GM12872 (cell line): ENCODE results near the gene TAF4B.

Source experiments
- TF ChIP-seq, protein P1 (sequence below): IDR thresholded peaks from 3 replicates; pipeline ENCODE4 v1.5.1; 2011; ENCODE audit warnings: low read depth, mild to moderate bottlenecking, low read length, moderate library complexity; ENCODE audit not compliant: insufficient read depth

Gene TAF4B

DNA sequence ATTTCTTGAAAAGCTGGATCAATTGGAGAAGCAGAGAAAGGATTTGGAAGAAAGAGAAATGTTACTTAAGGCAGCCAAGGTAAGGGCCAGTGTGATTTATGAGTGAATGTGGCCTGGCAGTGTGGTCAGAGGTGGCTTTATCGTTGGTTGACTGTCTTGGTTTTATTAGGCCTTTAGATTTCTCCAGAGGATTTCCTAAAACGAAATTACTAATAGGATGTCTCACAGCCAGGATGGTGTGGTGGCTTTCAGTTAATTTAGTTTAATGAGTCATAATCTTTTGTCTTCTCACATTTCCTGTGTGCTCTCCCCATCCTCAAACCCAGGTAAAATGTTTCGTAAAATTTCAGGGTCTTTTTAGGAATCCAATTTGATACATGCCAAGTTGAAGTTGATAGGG is 100.8 kb downstream of the TAF4B start:
- TF ChIP-seq, protein P1, sequence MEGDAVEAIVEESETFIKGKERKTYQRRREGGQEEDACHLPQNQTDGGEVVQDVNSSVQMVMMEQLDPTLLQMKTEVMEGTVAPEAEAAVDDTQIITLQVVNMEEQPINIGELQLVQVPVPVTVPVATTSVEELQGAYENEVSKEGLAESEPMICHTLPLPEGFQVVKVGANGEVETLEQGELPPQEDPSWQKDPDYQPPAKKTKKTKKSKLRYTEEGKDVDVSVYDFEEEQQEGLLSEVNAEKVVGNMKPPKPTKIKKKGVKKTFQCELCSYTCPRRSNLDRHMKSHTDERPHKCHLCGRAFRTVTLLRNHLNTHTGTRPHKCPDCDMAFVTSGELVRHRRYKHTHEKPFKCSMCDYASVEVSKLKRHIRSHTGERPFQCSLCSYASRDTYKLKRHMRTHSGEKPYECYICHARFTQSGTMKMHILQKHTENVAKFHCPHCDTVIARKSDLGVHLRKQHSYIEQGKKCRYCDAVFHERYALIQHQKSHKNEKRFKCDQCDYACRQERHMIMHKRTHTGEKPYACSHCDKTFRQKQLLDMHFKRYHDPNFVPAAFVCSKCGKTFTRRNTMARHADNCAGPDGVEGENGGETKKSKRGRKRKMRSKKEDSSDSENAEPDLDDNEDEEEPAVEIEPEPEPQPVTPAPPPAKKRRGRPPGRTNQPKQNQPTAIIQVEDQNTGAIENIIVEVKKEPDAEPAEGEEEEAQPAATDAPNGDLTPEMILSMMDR = no peak

GRCh38 chr18:26332991-26333390 is 106.7 kb downstream of the TAF4B start:
- TF ChIP-seq, protein P1 = no peak

- TF ChIP-seq, protein P1 = no peak
These were observed 108.9 kb downstream of the TAF4B start for GRCh38 chr18:26335156-26335555.

GRCh38 chr18:26335571-26336487 is 109.6 kb downstream of the TAF4B start:
- TF ChIP-seq, protein P1 = no peak

- TF ChIP-seq, protein P1 = no peak
These were observed 110.3 kb downstream of the TAF4B start for GRCh38 chr18:26336572-26336971.

DNA sequence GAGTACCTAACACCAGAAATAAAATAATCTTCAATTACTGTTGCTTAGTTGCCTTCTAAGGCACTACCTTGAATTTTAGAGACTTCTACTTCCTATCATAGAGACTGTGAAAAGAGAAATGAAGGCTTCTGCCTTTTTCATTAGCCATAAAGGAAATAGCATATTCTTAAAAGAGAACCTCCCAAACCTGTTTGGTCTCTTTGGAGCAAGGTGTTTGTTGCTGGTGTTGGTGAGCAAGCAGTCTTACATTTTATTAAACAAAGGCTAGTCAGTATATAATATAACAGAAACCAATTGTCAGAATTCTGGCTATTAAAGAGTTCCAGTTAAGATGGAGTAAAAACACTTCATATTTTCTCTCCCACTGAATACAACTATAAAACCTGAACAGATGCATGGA is 116.4 kb downstream of the TAF4B start:
- TF ChIP-seq, protein P1 = no peak

DNA sequence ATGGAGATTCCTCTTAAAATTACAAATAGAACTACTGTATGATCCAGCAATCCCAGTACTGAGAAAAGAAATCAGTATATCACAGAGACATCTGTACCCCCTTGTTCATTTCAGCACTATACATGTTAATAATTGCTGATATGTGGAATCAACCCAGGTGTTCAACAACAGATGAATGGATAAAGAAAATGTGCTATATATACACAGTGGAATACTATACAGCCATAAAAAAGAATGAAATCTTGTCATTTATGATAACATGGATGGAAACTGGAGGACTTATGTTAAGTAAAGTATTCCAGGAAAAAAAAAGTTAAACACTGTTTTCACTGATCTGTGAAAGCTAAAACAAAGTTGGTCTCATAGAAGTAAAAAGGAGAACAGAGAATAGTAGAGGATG is 124.7 kb downstream of the TAF4B start:
- TF ChIP-seq, protein P1 = no peak
